ENCODE data around the gene CCIN.

Gene CCIN

GRCh38 chr9:36151316-36152210 lies 17.6 kb upstream of the CCIN start:
- no peak for DNase-seq (ENCODE audit: low read depth)
- H3K4me3 ChIP-seq (ENCODE audit: low read depth, low read length), result no peak overlapping the region
- in situ Hi-C loops (cut with HindIII; ENCODE audit: low sequenced_read_pairs), result no loop called here
- TF ChIP-seq CTCF (IDR thresholded peaks at IDR 0.05; ENCODE audit: low read depth, low read length, missing control alignments), result no peak

- no peak for TF ChIP-seq CTCF (IDR thresholded peaks at IDR 0.05; ENCODE audit: low read depth, low read length, missing control alignments)
- in situ Hi-C loops (cut with HindIII; ENCODE audit: low sequenced_read_pairs), result no loop called here
- H3K4me3 ChIP-seq (ENCODE audit: low read depth, low read length), result no peak overlapping the region
- DNase-seq (ENCODE audit: low read depth), result no peak
These were observed 16.3 kb upstream of the CCIN start for GRCh38 chr9:36152741-36153438.

- no peak for DNase-seq (ENCODE audit: low read depth)
These were observed 15.4 kb upstream of the CCIN start for GRCh38 chr9:36153746-36154145.

GRCh38 chr9:36154331-36154952 lies 14.7 kb upstream of the CCIN start:
- no peak for TF ChIP-seq CTCF (IDR thresholded peaks at IDR 0.05; ENCODE audit: low read depth, low read length, missing control alignments)
- H3K4me3 ChIP-seq (ENCODE audit: low read depth, low read length), result no peak overlapping the region
- in situ Hi-C loops (cut with HindIII; ENCODE audit: low sequenced_read_pairs), result no loop called here
- no peak for DNase-seq (ENCODE audit: low read depth)

More at GRCh38 chr9:36153746-36154145, 15.4 kb upstream of the CCIN start:
- H3K4me3 ChIP-seq (ENCODE audit: low read depth, low read length), result no peak overlapping the region
- TF ChIP-seq CTCF (IDR thresholded peaks at IDR 0.05; ENCODE audit: low read depth, low read length, missing control alignments), result no peak
- in situ Hi-C loops (cut with HindIII; ENCODE audit: low sequenced_read_pairs), result no loop called here

- no peak for TF ChIP-seq CTCF (IDR thresholded peaks at IDR 0.05; ENCODE audit: low read depth, low read length, missing control alignments)
- in situ Hi-C loops (cut with HindIII; ENCODE audit: low sequenced_read_pairs), result no loop called here
- DNase-seq (ENCODE audit: low read depth), result no peak
- H3K4me3 ChIP-seq (ENCODE audit: low read depth, low read length), result no peak overlapping the region
These were observed 13.1 kb upstream of the CCIN start for GRCh38 chr9:36156116-36156515.

GRCh38 chr9:36158122-36158521 lies 11.1 kb upstream of the CCIN start:
- in situ Hi-C loops (cut with HindIII; ENCODE audit: low sequenced_read_pairs), result no loop called here
- H3K4me3 ChIP-seq (ENCODE audit: low read depth, low read length), result no peak overlapping the region
- no peak for TF ChIP-seq CTCF (IDR thresholded peaks at IDR 0.05; ENCODE audit: low read depth, low read length, missing control alignments)
- no peak for DNase-seq (ENCODE audit: low read depth)

Measured in astrocyte of the cerebellum (primary cell).